GM03348 (cell line): ENCODE data around the gene RGR.
A peak's percentile ranks its signal among the peaks of the same experiment; 100 is the strongest.

Source experiments
- DNase-seq: peaks from one replicate; pipeline ENCODE4 v3.0.0; 2012; ENCODE audit warnings: low spot score

Gene RGR

GRCh38 chr10:84244651-84245270, at the start of gene RGR:
RGR (plus strand) TSS chr10:84245053; CDS start chr10:84245091, 38 bp downstream.
- no peak for DNase-seq

- no peak for DNase-seq
These were observed 48.8 kb upstream of the RGR start for GRCh38 chr10:84196083-84196482.

GRCh38 chr10:84196941-84197340, 47.9 kb upstream of the RGR start:
- DNase-seq, result no peak

GRCh38 chr10:84197643-84198042, 47.2 kb upstream of the RGR start:
- no peak for DNase-seq

GRCh38 chr10:84198206-84198915, 46.5 kb upstream of the RGR start:
- no peak for DNase-seq

GRCh38 chr10:84200537-84201243, 44.2 kb upstream of the RGR start:
- no peak for DNase-seq

GRCh38 chr10:84201244-84201606, 43.6 kb upstream of the RGR start:
- DNase-seq, result no peak

- DNase-seq, result no peak
These were observed 43.2 kb upstream of the RGR start for GRCh38 chr10:84201682-84202081.

- DNase-seq, result no peak
These were observed 42.5 kb upstream of the RGR start for GRCh38 chr10:84202349-84202748.

- peak; percentile 36 for DNase-seq
These were observed 40.7 kb upstream of the RGR start for GRCh38 chr10:84204122-84204521.

- DNase-seq, result no peak
These were observed 40.2 kb upstream of the RGR start for GRCh38 chr10:84204610-84205009.

GRCh38 chr10:84205049-84205852, 39.6 kb upstream of the RGR start:
- peak; percentile 78 for DNase-seq

- no peak for DNase-seq
These were observed 38.9 kb upstream of the RGR start for GRCh38 chr10:84205853-84206525.

GRCh38 chr10:84208023-84208422, 36.8 kb upstream of the RGR start:
- DNase-seq, result no peak

GRCh38 chr10:84211566-84211965, 33.3 kb upstream of the RGR start:
- DNase-seq, result no peak

GRCh38 chr10:84212014-84212413, 32.8 kb upstream of the RGR start:
- no peak for DNase-seq

GRCh38 chr10:84213076-84213475, 31.8 kb upstream of the RGR start:
- no peak for DNase-seq

GRCh38 chr10:84214046-84214572, 30.7 kb upstream of the RGR start:
- DNase-seq, result no peak

- no peak for DNase-seq
These were observed 30.1 kb upstream of the RGR start for GRCh38 chr10:84214612-84215235.

- DNase-seq, result no peak
These were observed 28.0 kb upstream of the RGR start for GRCh38 chr10:84216834-84217233.

- no peak for DNase-seq
These were observed 27.1 kb upstream of the RGR start for GRCh38 chr10:84217746-84218145.
